ENCODE measurements around the gene TGFBI. TPM values are rescaled to one million over a fixed set of nuclear protein-coding genes. Genes with fewer than 3 reads are reported as not detected.

Gene TGFBI
- total and polyA plus RNA-seq, 2 donors (not counting 1 experiment from before 2014, with no cell fraction given): 398 to 889 TPM

GRCh38 chr5:135986891-135987401 is 41.8 kb upstream of the TGFBI start:
- TF ChIP-seq, protein P1, sequence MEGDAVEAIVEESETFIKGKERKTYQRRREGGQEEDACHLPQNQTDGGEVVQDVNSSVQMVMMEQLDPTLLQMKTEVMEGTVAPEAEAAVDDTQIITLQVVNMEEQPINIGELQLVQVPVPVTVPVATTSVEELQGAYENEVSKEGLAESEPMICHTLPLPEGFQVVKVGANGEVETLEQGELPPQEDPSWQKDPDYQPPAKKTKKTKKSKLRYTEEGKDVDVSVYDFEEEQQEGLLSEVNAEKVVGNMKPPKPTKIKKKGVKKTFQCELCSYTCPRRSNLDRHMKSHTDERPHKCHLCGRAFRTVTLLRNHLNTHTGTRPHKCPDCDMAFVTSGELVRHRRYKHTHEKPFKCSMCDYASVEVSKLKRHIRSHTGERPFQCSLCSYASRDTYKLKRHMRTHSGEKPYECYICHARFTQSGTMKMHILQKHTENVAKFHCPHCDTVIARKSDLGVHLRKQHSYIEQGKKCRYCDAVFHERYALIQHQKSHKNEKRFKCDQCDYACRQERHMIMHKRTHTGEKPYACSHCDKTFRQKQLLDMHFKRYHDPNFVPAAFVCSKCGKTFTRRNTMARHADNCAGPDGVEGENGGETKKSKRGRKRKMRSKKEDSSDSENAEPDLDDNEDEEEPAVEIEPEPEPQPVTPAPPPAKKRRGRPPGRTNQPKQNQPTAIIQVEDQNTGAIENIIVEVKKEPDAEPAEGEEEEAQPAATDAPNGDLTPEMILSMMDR (conservative IDR thresholded peaks at IDR 0.05 in 1 of 2, IDR thresholded peaks at IDR 0.05 in 1 of 2; ENCODE audit: low read depth in 1 of 2, low read length in 2 of 2): no peak
- TF ChIP-seq EZH2 (IDR thresholded peaks at IDR 0.05; ENCODE audit: low read length, missing control alignments): no peak
- no peak overlapping the region for H3K4me2 ChIP-seq (ENCODE audit: extremely low read depth, insufficient read depth, low read length)
- no peaks in the 10 kb centered on the region for H3K79me2 ChIP-seq (ENCODE audit: control insufficient read depth, insufficient read depth, low read length)
- no peak overlapping the region for H3K27ac ChIP-seq (ENCODE audit: insufficient read depth, low read length)
- peak in 1 of 2 donors; percentile 59 for DNase-seq (ENCODE audit: low read depth in 2 of 2)
- no peaks in the 10 kb centered on the region for H3K36me3 ChIP-seq (ENCODE audit: control insufficient read depth, insufficient read depth, low read length)
- H4K20me1 ChIP-seq (ENCODE audit: control insufficient read depth, extremely low read depth, insufficient read depth, low read length): no peaks in the 10 kb centered on the region
- H3K9ac ChIP-seq (ENCODE audit: insufficient read depth, low read length): no peak overlapping the region
- H2AFZ ChIP-seq (ENCODE audit: low read length): no peak overlapping the region
- no peak overlapping the region for H3K4me3 ChIP-seq (replicated peaks in 1 of 4; ENCODE audit: control extremely low read depth in 1 of 4, insufficient read depth in 1 of 4, low read depth in 3 of 4, low read length in 4 of 4)
- no peaks in the 10 kb centered on the region for H3K9me3 ChIP-seq (ENCODE audit: control insufficient read depth, insufficient read depth, low read depth, low read length)
- no peaks in the 10 kb centered on the region for H3K27me3 ChIP-seq (ENCODE audit: control insufficient read depth, insufficient read depth, low read length)
- peaks cover 2% of the 10 kb centered on the region for H3K4me1 ChIP-seq (ENCODE audit: control insufficient read depth, extremely low read depth, insufficient read depth, low read length)

GRCh38 chr5:135988546-135988945 is 40.2 kb upstream of the TGFBI start:
- H3K4me1 ChIP-seq (ENCODE audit: control insufficient read depth, extremely low read depth, insufficient read depth, low read length): peaks cover 9% of the 10 kb centered on the region
- H3K4me2 ChIP-seq (ENCODE audit: extremely low read depth, insufficient read depth, low read length): no peak overlapping the region
- no peak overlapping the region for H2AFZ ChIP-seq (ENCODE audit: low read length)
- TF ChIP-seq, protein P1 (conservative IDR thresholded peaks at IDR 0.05 in 1 of 2, IDR thresholded peaks at IDR 0.05 in 1 of 2; ENCODE audit: low read depth in 1 of 2, low read length in 2 of 2): no peak
- TF ChIP-seq EZH2 (IDR thresholded peaks at IDR 0.05; ENCODE audit: low read length, missing control alignments): no peak
- no peaks in the 10 kb centered on the region for H3K36me3 ChIP-seq (ENCODE audit: control insufficient read depth, insufficient read depth, low read length)
- no peaks in the 10 kb centered on the region for H4K20me1 ChIP-seq (ENCODE audit: control insufficient read depth, extremely low read depth, insufficient read depth, low read length)
- no peak overlapping the region for H3K27ac ChIP-seq (ENCODE audit: insufficient read depth, low read length)
- DNase-seq (ENCODE audit: low read depth in 2 of 2): no peak
- no peaks in the 10 kb centered on the region for H3K79me2 ChIP-seq (ENCODE audit: control insufficient read depth, insufficient read depth, low read length)
- no peaks in the 10 kb centered on the region for H3K9me3 ChIP-seq (ENCODE audit: control insufficient read depth, insufficient read depth, low read depth, low read length)
- H3K4me3 ChIP-seq (replicated peaks in 1 of 4; ENCODE audit: control extremely low read depth in 1 of 4, insufficient read depth in 1 of 4, low read depth in 3 of 4, low read length in 4 of 4): no peak overlapping the region
- no peaks in the 10 kb centered on the region for H3K27me3 ChIP-seq (ENCODE audit: control insufficient read depth, insufficient read depth, low read length)
- no peak overlapping the region for H3K9ac ChIP-seq (ENCODE audit: insufficient read depth, low read length)

GRCh38 chr5:135989686-135990085 is 39.1 kb upstream of the TGFBI start:
- TF ChIP-seq EZH2 (IDR thresholded peaks at IDR 0.05; ENCODE audit: low read length, missing control alignments): no peak
- TF ChIP-seq, protein P1 (conservative IDR thresholded peaks at IDR 0.05 in 1 of 2, IDR thresholded peaks at IDR 0.05 in 1 of 2; ENCODE audit: low read depth in 1 of 2, low read length in 2 of 2): no peak
- Histone ChIP-seq H2AFZ (ENCODE audit: low read length) (no peak overlapping the region), H3K27me3 (ENCODE audit: control insufficient read depth, insufficient read depth, low read length) (no peaks in the 10 kb centered on the region), H3K79me2 (ENCODE audit: control insufficient read depth, insufficient read depth, low read length) (no peaks in the 10 kb centered on the region), H3K36me3 (ENCODE audit: control insufficient read depth, insufficient read depth, low read length) (no peaks in the 10 kb centered on the region), H3K27ac (ENCODE audit: insufficient read depth, low read length) (no peak overlapping the region), H3K9ac (ENCODE audit: insufficient read depth, low read length) (no peak overlapping the region), H3K4me3 (replicated peaks in 1 of 4; ENCODE audit: control extremely low read depth in 1 of 4, insufficient read depth in 1 of 4, low read depth in 3 of 4, low read length in 4 of 4) (no peak overlapping the region), H4K20me1 (ENCODE audit: control insufficient read depth, extremely low read depth, insufficient read depth, low read length) (no peaks in the 10 kb centered on the region), H3K4me1 (ENCODE audit: control insufficient read depth, extremely low read depth, insufficient read depth, low read length) (peaks cover 20% of the 10 kb centered on the region), H3K9me3 (ENCODE audit: control insufficient read depth, insufficient read depth, low read depth, low read length) (no peaks in the 10 kb centered on the region), H3K4me2 (ENCODE audit: extremely low read depth, insufficient read depth, low read length) (no peak overlapping the region)
- DNase-seq (ENCODE audit: low read depth in 2 of 2): no peak

All from fibroblast of lung (primary cell).